ENCODE measurements around the gene FMNL3. TPM values are rescaled to one million over a fixed set of nuclear protein-coding genes. Genes with fewer than 3 reads are reported as not detected.
"Not testable (repeated sequence)": the region's sequence is repeated elsewhere in the genome, so short reads cannot be mapped to it uniquely, and the experiment has no call there.

The FMNL3 gene
- total RNA-seq, 1 donor from 2014 or later, result 27.8 TPM

DNA sequence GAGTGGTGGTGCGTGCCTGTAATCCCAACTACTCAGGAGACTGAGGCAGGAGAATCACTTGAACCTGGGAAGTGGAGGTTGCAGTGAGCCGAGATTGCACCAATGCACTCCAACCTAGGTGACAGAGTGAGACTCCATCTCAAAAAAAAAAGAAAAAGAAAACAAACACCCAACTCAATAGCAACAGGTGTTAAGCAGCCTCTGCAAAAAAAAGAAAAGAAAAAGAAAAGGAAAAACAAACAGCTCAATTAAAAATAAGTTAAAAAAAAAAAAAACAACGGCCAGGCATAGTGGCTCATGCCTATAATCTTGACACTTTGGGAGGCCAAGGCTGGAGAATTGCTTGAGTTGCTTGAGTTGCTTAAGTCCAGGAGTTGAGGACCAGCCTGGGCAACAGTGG, 10.6 kb upstream of the FMNL3 start:
- DNase-seq (ENCODE audit: low spot score), result not testable (repeated sequence)

DNA sequence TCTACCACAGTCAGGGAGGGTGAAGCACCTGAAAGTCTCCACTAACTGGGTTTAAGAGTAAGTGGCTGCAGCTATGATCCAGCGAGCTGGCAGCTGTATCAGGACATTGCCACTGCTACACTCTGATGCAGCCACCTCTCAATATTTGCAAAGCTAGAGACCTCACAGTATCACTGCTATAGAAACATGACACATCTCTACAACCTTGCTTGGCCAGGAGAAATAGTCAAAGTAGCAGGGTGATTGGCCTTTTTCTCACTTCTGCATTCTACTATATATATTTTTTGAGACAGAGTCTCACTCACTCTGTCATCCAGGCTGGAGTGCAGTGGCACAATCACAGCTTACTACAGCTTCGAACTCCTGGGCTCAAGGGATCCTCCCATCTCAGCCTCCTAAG, 9.3 kb upstream of the FMNL3 start:
- DNase-seq (ENCODE audit: low spot score), result no peak

DNA sequence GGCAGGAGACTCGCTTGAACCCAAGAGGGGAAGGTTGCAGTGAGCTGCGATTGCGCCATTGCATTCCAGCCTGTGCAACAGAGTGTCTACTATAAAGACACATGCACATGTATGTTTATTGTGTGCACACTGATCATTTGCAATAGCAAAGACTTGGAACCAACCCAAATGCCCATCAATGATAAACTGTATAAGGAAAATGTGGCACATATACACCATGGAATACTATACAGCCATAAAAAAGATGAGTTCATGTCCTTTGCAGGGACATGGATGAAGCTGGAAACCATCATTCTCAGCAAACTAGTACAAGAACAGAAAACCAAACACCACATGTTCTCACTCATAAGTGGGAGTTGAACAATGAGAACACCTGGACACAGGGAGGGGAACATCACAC, 6.7 kb upstream of the FMNL3 start:
- not testable (repeated sequence) for DNase-seq (ENCODE audit: low spot score)

DNA sequence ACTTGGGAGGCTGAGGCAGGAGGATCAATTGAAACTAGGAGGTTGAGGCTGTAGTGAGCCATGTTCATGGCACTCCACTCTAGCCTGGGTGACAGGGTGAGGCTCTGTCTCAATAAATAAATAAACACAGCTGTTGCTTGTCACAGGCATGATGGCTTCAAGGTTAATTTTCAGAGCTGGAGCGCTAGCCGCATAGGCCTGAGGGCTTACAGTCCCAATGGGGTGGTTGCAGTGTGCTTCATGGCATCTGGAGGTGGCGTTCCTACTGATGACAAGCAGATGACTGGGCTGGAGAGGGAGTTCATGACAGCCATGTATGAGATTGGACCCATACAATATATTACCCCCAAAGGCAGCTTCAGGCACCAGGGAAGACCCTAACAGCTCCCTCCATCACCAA, 1.6 kb upstream of the FMNL3 start:
- DNase-seq (ENCODE audit: low spot score), result no peak

DNA sequence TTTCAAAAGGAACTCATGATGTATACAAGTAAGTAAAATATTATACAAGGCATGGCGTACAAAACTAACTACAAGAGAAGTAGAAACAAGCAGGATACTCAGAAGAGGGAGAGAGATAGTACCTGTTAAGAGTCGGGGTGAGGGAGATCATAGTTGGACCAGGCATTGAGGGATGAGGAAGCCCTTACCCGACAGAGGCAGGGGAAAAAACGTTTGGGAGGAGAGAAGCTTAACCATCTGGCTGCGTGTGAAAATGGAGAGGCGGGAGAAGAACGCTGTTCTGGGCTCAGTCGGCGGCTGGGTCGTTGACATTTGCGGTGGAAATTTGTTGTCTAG, 575 bp upstream of the FMNL3 start:
- no peak for DNase-seq (ENCODE audit: low spot score)

DNA sequence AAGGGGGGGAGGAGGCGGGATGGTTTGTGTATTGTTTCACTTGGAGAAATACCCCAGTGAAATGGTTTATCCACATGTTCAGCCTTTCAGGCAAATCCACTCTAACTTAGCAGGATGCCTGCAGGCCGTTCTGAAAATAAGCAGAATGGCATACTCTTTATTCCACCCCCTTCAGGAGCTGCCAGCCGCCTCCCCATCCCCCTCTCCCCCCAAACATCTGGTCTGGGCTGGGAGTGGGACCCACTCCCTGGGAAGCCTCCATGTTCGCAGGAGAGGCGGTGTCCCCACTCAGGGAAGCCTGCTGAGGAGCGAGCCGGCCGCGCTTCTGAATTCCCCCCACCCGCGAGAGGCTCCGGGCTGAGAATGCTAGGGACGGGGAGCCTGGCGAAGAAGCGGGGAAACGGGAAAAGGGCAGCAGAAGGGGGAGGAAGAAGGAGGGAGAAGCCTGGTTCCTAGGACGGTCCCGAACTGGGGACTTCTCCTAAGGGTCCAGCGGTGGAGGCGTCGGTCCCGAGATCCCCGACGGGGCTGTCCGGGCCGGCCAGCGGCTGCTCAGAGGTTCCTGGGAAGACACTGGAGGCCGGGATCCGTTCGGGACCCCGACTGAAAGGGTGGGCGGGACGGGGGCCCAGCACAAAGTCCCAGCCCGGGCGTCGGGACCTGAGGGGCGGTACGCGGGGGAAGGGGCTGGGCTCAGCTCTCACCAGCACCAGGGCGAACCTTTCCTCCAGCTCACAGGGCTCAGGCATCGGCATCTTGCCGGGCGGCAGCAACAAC, 666 bp downstream of the FMNL3 start:
- peak; percentile 20 for DNase-seq (ENCODE audit: low spot score)

DNA sequence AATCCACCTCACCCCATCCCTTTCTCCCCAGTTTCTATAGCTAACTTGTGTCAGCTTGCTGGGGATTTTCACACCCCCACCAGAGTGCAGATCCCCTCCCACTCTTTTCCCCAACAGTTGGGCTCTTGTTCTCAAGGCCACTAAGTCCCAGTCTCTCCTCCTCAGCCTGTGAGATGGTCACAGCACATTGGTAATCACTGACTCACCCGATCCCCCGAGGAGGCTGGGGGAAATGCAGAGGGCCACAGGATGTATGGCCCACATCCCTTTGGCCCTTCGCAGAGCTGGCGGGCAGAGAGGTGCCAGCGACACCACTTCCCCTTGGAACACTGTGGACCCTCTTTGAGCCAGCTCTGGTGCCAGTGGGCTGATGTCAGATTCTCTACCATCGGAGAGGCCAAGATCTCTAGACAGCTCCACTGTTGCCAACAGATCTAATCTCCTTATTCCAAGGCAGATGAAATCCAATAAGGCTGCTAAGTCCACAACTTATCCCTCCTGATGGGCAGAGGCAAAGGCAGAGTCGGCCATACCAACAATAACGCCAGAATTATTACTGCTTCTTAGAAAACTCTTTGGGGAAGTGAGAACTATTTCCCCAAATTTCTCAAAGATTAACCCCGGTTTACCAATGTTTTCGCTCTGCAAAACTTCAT, 1.6 kb downstream of the FMNL3 start:
- DNase-seq (ENCODE audit: low spot score), result peak; percentile 22

DNA sequence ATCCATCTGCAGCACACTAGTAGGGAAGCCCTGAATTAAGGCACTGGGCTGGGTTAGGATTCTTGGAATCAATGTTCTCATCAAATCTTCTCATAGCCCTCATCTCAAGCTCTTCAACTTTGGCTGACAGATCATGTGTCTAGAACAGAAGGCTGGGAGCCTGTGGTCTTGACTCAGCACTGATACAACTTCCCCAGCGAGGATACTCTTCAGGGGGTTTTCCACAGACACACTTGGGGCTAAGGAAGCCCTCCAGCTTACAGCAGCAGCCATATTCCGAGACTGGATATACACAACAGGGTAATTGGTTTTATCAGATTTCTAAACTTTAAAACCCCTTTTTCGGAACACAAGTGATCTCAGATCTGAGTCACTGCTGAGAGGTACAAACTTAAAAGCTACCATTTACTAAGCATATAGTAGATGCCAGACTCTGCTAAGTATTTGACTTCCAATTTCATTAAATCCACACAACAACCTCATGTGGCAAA, 3.5 kb downstream of the FMNL3 start:
- no peak for DNase-seq (ENCODE audit: low spot score)

DNA sequence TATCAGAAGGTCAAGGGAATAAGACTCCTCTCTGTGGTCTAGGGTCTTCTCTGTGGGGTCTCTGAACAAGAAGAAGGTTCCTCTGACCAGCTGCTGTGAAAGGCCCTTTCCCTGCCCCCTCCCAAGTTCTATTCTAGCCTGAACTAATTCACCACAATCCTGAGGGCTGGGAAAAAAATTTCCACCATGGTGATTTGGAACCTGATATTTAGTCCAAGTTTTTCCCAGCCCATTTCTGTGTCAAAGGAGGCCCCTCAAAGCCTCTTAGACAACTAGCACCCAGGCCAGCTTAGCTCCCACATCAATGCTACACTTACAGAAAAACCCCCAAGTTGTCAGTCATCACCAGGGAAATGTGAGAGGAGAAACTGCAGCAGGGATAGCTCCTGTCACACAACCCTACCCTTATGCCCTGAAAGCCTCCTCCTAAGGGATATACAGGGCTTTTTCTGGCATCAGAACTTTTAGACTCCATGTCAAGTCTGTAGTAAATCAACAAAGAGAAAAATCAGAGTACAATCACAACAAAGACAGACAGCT, 4.5 kb downstream of the FMNL3 start:
- no peak for DNase-seq (ENCODE audit: low spot score)

DNA sequence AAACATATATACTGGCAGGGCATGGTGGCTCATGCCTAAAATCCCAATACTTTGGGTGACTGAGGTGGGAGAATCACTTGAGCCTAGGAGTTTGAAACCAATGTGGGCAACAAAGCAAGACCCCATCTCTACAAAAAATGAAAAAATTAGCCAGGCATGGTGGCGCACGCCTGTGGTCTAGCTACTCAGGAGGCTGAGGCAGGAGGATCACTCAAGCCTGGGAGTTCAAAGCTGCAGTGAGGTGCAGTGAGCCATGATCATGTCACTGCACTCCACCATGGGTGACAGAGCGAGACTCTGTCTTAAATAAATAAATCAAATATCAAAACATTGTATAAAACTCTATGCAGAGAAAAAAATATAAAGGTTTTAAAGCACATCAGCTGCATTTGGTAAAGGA, 5.2 kb downstream of the FMNL3 start:
- no peak for DNase-seq (ENCODE audit: low spot score)

DNA sequence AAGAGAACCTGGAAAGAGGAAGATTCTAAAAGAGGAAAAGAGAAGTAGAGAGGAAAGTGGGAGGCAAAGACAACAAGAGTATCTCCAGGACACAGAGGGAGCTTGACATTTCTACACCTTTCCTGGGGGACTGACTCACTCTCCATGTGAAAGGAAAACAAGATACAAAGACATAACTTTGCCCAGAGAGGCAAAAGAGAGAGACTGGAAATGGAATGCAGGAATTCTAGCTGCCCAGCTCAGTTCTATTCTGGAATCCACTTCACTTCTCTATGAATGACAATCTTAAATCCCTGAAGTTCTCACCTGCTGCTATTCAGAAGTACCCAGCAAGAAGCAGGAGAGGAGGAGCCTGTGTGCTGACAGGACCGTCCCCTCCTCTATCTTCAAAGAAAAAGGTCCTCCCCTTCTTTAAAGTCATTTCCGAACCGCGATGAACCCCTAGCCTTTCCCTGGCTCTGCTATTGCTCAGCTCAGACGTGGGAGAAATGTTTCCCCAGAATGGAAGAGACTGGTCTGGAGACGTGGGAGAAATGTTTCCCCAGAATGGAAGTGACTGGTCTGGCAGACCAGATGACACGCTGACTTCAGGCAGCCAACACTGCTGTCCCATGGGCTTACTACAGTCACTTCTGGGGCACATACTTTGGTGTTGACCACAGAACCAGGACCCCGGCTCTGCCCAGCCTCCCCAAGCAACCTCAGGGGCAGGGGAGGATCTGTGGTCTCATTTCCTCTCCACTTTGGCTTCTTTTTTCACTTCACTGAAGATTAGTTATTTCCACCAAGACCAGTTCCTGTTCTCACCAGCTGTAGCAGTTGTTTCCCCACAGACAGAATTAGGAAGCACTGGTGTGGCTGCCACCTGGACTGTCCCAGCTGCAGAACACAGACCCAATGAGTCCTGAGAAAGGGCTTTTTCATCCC, 8.3 kb downstream of the FMNL3 start:
- no peak for DNase-seq (ENCODE audit: low spot score)

DNA sequence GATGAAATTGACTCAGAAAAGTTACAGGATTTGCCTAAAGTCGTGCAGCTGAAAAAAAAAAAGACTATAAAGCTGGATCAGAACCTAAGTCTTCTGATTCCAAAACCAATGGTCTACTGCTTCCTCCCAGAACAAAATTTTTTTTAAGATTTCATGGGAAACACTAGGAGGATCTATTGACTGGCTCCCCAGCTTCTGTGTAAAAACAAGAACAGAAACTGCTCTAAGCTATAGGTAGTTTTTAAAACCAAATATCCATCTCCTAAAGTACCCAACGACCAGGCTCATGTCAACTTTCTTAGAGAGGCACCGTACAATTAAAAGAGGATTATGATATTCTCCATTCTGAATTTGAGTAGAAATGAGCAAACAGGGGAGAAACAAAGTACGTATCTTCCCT, 9.4 kb downstream of the FMNL3 start:
- DNase-seq (ENCODE audit: low spot score), result no peak

DNA sequence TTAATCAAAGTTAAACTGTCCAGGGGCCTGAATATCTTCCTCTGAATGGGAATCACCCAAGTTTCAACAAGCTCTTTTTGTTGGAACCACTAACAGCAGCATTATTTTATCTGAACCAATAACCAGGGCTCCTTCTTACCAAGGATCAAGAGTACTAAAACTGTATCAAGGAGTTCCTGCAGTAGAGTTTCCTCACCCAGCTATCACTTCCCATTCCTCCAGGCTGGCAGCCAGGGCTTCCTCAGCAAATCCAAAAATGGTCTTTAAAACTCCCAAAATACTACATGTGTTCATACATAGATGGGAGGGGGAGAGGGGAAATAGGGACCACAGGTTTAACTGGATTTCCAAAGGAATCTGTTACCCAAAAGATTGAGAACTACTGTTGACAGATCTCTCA, 10.5 kb downstream of the FMNL3 start:
- no peak for DNase-seq (ENCODE audit: low spot score)

DNA sequence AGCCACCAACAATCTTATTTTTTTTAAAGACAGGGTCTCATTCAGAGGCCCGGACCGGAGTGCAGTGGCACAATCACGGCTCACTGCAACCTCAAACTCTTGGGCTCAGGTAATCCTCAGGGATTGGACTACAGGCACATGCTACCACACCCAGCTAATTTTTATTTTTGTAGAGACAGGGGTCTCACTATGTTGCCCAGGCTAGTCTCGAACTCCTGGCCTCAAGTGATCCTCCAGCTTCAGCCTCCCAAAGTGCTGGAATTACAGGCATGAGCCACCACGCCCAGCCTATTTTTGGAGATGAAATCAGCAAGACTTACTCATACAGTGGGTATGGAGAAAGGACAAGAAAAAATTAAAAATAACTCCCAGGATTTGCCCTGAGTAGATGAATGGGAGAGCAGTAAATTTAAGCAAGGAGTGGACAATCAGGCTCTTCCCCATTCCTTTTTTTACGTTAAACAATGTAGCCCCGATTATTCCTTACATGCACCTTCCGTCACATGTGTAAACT, 13.2 kb downstream of the FMNL3 start:
- no peak for DNase-seq (ENCODE audit: low spot score)

DNA sequence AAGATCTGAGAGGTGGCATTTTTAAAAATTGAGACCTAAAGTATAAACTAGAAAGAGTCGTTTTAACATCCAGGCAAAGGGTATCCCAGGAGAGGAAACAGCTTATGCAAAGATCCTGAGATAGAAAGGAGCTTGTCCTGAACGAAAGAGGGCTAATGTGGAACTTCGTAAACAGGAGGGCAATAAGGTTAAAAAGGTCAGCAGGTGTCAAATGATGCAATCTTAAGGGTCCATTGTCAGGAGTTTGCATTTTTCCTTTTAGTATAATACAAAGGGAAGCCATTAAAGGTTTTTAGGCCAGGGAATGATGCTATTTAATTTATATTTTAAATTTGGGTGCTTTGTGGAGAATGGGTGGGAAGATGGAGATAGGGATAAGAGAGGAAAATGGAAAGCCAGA, 14.4 kb downstream of the FMNL3 start:
- DNase-seq (ENCODE audit: low spot score), result no peak

DNA sequence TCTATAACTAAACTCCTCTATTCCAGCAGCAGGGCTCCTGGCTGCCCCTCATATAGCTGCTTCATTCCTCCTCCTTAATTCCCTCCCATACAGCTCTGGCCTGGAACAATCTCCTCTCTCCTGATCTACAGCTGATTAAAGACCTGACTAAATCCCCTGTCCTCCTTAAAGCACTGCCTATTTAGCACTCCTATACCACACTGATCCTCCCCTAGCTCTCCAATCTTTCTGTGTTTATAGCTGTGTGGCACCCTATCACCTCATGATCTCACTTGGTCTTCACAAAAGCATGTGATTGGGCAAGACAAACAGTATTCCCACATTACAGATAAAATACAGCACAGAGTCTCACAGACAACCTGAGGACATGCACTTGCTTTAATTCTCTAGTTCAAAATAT, 17.4 kb downstream of the FMNL3 start:
- no peak for DNase-seq (ENCODE audit: low spot score)

DNA sequence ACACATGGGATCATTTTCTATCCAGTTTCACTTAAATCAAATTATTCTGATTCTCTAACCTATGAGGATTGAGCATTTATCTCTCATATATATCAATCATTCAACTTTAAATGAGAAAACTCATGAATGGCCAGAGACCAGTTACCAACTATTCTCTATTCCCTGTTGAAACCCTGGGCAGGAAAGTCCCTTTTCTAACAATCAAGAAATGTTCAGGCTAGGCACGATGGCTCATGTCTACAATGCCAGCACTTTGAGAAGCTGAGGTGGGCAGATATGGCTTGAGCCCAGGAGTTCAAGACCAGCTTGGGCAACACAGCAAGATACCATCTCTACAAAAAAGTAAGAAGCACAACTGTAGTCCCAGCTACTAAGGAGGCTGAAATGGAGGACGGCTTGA, 18.0 kb downstream of the FMNL3 start:
- DNase-seq (ENCODE audit: low spot score), result no peak

DNA sequence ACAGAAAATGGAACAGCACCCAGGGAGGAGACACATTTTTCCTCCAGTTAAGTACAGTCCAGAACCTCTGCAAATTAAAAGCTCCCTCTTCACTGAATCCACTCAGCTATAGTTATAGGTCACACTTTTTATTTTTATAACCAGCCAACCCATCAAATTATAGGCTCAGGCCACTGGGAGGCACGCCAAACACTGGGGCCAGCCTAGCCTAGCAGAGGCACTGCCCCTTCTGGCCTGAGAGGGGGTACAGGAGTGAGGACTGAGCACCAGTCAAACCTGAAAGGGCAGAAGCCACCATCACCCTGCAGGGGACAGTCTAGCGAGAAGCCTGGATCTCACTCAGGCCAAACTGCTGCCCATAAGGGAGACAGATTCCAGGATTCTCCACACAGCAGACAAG, 19.3 kb downstream of the FMNL3 start:
- no peak for DNase-seq (ENCODE audit: low spot score)

DNA sequence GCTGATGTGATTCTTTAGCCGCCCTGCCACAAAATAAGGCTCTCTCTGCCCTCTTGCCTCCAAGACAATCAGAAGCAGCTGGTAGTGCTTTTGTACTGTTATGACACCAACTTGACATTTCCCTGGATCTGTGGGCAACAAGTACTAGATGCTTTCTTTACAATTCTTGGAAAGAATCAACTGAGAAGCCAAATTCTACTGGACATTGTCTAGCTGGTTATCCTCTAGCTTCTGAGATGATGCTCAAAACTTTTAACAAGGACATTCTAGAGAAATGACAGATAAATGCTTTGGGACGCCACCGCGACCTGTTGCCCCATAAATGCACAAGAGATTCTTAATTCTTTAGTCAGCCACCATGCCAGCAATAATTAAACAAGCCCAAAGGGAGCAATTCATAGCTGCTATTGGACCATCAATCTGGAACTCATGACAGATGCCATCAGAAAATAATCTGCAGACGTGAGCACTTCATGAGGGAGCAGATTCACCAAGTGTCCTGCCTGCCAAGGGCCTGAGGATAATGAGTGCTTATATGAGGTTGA, 22.8 kb downstream of the FMNL3 start:
- DNase-seq (ENCODE audit: low spot score), result no peak

DNA sequence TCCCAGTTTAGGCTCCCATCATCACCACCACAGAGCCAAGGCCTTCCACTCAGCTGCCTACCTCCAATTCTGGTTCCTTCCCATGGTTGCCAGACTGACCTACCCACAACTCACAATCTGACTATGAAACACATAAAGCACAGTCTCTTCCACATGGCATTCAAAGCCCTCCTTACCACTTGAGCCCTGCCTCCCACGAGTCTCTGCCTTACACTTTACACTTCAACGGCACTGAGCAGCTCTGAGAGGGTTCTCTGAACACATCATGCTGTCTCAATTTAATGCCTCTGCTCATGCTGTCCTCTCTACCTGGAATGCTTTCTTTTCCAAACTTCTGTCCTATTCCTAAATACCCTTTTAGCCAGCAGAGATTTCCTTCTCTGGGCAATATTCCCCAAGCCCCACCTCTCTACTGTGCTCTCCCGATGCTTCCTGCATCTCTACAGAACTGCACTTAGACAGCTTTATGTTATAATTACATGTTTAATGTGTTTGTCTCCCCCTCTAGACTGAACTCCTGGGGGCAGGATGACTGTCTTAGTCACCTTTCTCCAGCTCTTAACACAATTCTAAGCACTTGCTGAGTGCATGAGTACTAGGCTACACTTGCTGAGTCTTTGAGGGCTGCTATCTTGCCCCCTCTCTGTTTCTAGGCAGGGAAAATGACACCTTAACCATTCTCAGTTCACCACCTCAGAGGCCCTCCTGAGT, 23.5 kb downstream of the FMNL3 start:
- no peak for DNase-seq (ENCODE audit: low spot score)

DNA sequence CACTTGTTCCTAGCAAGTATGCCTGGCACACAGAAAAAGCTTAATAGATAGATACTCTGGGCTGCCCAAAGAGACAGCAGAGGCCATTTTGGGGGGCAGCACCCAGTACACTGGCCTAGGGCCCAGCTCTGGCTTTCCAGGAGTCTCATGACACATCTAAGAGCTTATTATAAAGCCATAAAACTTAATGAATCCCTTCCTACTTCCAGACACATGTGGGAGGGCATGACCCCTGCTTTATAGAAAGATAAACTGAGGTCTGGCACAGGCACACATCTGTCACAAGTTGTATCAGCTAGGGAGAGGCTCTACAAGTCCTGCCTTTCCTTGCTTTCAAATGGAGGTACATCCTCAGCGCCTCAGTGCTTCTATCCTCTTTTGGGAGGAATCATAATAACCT, 27.1 kb downstream of the FMNL3 start:
- DNase-seq (ENCODE audit: low spot score), result no peak
